Right renal pelvis (tissue), 4 donors: ENCODE results near the gene PCOLCE2. TPM values are rescaled to one million over a fixed set of nuclear protein-coding genes. Genes with fewer than 3 reads are reported as not detected.
A peak's percentile ranks its signal among the peaks of the same experiment; 100 is the strongest.

Source experiments
- DNase-seq, 4 donors: peaks; one replicate each; pipeline ENCODE4 v3.0.0-alpha.2; 2013; ENCODE audit warnings: low read depth in 4 of 4, low spot score in 3 of 4, missing footprints in 1 of 4
- polyA plus RNA-seq, 4 donors: library from polyadenylated mRNA; unstranded; fragments of 120-200 nt; gene quantifications; one replicate each; pipeline ENCODE4 v1.2.1, GENCODE V29; 2013; ENCODE audit not compliant: insufficient read length in 4 of 4

Gene PCOLCE2
- polyA plus RNA-seq, 4 donors, result 4.8 to 6.6 (median 5.7) TPM

DNA sequence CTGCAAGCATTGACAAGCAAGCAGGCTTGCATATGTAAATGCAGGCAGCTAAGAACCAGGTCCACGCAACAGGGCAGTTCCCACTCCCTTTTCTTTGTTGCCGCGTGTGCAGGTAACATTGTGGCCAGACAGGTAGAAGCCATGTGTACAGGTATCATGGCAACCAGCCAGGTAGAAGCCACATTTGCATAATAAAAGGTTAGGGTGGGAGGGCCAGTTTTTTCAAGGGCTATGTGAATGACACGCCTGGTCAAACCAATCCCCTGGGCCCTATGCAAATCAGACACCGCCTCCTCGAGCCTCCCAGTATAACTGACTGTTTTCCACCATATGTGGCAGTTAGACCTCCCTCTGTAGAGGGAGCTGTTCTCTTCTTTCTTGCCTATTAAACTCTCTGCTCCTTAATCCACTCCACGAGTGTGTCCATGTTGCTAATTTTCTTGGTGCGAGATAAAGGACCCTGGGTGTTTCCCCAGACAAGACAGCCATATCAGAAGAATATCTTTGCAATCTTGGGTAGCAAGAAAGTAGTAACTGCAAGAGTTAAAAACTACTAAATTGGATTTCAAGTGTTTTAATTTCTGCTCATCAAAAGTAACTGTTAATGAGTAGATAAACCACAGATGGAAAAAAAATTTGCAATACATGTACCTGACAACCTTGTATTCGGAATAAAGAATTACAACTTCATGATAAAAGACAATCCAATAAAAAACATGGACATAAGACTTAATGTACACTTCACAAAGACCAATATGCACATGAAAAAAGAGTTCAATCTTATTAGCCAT is 21.8 kb downstream of the PCOLCE2 start:
- peak in 1 of 4 donors; percentile 5 for DNase-seq

DNA sequence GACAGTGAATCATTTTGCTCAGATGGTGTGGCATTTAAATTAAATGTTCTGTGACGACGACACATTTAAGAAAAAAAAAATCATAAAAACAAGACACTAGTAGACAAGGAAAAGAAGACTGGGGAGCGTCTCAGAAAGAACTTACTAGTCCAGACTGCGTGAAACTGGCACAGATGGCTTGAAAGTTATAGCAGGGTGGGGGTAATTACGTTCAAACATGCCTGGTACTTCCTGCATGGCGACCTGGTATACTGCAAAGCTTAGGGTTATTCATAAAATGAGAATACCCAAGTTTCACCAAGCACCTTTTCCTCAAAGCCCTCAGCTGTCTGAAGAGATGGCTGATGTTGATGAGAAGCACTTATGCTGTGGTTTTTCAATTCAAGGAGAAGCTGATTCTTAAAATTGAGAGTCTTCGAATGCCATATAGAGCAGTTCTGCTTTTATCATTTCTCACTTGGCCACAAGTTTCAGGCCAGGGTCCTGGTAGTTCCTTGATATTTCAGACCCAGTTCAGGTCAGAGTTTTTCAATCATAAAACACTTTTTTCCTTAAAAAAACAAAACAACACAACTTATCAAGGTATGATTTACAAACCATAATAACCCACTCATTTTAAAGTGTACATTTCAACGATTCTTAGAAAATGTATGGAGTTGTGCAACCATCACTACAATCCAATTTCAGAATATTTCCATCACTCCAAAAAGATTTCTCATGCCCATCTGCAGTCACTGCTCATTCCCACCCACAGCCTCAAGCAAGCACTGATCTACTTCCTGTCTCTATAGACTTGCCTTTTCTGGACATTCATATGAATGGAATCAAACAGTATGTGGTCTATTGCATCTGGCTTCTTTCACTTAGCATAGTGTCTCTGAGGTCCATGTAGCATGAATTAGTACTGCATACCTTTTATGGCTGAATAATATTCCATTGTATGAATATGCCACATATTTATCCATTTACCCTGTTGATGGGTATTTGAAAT is 24.7 kb downstream of the PCOLCE2 start:
- no peak for DNase-seq

DNA sequence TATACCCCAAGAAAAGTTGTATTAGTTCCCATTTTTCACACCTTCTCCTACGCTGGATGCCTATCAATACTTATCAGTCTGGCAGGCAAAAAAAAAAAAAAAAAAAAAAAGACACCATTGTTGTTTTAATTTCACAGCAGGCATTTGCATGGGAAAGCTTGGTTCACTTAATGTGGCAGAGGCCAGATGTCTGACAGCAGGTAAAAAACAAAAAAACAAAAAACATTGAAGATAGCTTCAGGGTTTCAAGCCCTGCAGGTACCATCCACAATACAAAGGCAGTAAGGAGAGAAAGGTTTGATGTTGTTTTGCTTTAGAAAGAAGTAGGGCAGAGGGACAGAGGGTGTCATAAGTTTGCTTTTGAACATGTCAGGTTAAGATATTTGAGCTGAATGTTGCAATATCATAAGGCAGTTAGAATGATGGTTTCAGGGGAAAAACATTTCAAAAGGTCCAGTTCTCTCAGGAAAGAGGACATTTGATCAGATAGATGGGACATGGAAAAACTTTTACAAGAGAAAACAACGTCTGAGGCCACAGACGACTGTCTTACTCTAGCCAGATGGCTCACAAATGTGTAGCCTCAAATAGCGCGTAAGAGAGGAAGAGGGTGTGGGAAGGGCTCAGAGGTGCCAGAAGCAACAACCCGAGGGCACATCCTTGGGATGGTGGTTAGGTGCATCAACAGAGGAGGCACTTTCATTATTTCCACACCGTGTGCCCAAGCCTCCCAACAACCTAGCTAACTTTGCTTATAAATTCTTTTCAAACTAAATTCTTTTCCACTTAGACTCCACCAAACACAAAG is 25.7 kb downstream of the PCOLCE2 start:
- DNase-seq, result no peak

DNA sequence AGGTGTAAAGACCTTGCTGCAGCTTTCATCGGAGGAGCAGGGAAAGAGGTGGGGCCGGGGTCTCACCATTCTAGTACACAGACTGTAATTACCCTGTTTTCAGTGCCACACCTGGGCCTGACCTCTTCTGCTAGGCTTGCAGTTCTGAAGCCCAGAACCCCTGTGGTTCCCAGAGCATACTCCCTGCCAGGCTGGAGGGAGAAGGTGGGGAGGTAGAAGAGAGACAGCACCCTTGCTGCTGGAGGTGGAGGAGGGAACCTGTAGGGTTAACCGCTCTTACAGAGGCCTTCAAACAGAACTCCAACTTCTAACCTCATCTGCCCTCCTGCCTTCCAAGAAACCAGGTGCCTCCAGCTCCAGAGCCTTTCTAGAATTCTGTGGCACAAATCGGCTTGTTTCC is 27.0 kb downstream of the PCOLCE2 start:
- DNase-seq, result no peak

DNA sequence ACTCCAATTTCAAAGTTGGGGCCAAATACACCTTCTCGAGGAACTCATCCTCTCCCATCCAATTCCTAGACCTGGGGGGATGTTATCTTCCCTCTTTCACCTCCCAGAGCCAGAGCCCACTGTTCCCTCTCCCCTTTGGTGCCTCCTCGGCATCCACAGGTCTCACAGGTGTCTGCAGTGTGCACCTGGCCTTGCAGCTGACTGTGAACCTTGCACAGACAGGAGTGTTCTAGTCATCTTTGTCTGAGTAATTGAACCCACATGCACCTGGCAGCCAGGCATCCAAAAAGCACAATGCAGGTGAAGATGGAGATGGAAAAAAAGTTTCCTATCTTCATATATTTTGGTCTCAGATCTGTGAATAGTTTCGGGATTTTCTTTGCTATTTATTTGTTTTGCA is 30.8 kb downstream of the PCOLCE2 start:
- DNase-seq, result no peak

DNA sequence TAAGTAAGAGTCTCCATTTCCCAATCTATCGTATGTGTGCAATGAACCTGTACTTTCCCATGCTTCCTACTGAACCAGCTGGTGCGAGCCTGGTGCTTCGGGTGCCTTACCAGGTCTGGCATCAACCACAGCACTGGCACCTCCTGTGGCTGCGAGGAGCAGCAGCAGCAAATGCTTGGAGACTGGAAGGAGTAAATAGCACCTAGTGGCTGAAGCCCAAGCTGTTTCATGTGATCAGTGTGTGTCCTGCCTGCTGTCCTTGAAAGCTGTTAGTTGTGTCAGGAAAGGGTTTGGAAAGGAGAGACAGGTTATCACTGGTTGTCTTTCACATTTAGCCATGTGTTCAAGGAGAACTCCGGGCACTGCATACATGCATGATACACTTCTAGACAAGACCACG is 31.8 kb downstream of the PCOLCE2 start:
- DNase-seq, result no peak

DNA sequence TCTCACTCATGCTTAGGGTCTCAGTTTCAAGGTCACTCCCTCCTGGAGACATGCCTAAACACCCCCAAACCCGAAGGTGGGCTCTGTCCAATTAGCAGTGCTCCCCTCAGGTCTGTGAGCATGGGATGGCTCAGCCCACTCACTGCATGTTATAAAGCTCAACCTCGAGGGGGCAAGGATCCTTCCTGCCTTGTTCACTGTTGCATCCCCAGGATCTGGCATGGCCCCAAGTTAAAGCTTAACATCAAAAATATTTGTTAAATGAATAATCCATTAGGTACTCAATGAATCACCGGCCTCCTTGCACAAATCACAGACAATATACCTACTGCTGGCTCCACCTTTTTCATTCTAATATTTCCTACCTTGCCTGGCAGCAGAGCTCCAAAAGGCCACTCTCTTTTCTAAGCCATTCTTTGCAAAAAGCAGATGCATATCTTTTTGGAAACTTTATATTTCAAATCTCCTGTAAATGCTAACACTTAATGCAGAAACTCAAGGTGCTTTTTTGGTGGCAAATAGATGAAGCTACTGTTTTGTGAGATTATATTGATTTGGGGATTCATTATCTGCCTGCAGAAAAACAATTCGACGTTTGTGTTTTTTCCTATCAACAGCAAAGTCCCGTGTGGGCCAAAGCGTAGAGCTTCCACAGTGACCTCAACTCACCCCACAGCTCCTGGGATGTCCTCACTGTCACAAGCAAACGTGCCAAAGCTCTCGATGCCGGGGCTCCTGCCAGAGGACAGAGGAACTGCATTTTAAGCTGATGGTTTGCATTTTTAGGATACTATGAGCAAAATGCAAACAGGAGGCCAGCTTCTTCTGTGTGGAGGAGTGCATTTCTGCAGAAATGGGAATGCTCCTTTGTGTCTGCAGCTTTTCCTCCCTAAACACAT is 35.4 kb downstream of the PCOLCE2 start:
- peak in 3 of 4 donors; percentile 21 to 61 (median 45) for DNase-seq

DNA sequence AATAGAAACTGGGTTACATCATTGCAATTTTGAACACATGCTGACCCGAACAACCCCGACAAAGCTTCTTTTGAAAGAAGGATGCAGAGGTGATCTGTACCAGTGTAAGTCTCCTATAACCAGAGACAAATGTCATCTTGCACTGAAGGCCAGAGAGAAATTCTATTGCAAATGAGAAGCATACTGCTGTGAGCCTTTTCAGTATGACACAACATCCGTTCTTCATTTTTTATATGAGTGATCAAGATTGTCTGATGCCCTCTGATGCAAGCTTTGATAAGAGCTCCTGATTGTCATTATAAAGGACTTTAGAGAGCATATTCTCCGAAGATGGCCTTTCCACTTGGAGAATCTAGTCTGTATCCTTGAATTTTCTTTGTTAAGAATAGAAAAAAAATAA is 36.9 kb downstream of the PCOLCE2 start:
- DNase-seq, result no peak

DNA sequence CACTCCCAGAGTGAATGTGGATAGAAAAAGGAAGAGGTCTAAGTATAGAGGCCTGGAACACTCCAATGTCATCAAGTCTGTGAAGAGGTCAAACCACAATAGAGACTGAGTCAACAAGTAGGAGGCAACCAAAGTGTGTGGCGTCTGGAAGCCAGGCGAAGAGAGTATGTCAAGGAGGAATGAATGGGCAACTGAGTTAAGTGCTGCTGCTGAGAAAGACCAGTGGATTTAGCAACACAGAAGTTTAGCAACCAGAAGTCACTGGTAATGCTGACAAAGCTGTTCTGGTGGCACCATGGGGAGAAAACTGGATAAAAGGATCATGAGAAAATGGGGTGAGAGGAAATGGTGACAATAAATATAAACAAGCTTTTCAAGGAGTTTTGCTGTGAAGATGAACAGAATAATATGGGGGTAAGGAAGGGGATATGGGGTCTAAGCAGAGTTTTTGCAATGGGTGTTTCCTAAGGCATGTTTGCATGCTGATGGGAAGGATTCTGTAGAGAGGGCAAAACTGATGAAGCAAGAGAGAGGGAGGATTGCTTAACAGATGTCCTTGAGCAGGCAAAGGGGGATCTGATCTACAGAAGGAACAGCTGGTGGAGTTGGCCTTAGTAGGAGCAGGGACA is 38.4 kb downstream of the PCOLCE2 start:
- no peak for DNase-seq

DNA sequence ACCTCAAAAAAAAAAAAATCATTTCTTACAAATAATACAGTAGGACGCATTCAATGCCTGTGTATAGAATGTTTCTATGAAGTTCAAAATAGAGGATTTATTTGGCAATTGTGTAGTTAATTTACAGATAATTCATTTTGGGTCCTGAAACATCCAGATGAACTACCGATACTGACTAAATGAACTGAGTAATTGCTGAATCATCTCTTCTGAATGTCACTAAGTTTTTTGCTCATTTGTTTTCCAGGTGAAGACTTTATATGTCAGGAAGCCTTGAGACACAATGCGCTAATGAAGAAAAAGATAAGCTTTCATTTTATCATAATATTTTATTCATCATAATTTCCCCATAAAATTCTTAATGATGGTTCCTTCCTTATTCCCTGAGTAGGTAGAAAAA is 39.7 kb downstream of the PCOLCE2 start:
- no peak for DNase-seq

DNA sequence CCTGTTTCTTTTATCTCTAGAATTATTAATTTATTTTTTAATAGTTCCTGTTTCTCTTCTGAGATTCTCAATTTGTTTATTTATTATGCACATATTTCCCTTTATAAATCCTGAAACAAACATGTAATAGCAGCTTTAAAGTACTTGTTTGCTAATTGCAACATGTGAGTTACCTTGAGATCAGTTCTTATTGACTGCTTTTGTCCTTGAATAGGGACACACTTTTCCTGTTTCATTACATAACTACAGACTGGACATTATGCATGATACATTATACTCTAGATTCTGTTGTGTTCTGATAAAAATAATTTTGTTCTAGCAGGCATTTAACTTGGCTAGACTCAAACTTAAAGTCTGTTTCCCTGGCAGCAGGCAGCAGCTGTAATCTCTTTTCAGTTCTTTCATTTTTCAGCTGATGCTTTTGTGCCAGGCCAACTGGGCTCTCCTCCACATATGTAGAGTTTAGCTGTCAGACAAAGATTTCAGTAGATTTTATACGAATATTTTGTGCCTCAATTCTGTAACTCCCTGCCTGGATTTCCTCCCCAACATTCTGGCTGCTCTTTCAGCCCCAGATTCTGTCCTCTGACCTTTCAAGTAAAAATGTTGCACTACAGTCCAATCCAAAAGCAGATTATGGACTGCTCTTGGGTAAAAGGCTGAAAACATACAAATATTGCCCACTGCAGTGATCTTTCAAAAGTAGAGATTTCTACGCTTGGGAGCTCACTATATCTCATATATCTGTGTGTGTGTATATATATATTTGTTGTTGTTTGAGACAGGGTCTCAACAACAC is 41.9 kb downstream of the PCOLCE2 start:
- no peak for DNase-seq

DNA sequence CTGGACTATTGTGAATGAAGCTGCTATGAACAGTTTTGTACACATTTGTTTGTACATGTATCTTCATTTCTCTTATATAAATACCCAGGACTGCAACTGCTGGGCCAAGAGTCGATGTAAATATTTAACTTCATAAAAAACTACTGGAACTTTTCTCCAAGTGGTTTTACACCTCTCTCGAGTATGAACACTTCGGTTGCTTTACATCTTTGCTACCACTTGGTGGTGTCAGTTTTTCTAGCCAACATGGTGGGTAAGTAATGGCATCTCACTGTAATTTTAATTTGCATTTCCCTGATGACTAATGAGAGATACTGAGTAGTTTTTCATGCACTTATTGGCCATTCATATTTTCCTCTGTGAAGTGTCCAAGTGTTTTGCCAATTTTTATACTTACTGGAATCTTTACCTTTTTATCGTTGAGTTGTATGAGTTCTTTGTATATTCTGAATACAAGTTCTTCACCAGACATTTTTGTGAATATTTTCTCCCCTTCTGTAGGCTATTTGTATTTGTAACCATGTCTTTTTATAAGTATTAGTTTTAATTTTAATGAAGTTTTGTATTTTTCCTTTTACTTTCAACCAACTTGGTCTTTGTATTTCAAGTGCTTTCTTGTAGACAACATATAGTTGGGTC is 44.4 kb downstream of the PCOLCE2 start:
- no peak for DNase-seq

DNA sequence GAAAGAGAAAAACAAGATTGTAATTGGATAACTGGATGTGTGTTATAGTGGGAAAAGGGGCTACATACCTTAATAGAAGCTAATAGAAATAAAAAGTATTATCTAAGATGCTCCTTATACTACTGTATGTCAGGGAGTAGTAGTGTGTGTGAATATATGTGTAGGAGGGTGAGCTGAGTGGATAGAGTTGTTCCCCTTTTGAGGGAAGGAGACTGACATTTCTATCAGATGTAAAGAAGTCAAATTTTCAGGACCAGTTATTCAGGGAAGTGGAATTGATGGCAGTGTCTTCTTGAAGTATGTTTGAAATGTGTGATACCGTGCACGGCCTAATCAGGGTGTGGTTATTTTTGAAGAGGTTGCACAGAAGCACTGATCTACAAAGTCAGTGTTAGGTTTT is 49.1 kb downstream of the PCOLCE2 start:
- DNase-seq, result no peak

DNA sequence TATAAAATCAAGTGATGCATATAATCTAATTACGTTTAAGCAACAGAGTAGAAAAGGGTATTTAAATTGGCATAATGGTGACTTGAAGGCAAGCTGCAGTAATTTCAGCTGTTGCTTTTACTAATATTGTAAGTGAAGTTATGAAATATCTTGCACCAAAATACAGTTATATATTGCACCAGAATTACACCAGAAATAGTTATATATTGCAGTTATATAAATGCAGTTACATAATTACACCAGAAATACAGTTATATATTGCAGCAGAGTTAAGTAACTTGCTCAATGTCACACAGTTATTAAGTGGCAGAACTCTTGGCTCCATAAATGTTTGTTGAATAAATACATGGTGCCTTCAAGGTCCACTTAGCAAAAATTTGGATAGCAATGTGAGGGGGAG is 51.4 kb downstream of the PCOLCE2 start:
- no peak for DNase-seq

DNA sequence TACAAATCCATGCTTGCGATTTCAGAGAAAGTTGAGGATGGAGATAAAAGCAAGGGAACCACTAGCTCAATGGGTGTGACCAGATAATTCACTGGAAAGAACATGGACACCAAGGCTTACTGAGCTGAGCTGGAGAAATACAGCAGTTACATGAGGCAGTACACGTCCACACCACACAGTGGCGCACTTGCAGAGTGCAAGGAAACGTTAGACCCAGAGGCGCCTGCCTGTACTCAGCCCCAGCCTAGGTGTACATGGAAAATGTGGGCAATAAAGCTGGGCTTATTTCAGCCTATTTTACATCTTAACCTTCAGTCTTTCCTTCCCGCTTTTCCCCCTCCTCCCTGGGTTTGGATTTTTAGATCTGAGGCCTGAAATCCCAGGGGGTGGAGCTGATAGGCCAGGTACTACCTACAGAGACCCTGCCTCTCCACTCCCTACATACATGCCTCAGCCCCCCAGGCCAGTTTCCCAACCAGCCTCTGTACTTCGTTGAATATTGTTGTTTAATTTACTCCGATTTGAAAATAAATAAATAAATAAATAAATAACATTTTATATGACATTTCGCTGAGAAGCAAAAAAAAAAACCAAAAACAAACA is 60.1 kb downstream of the PCOLCE2 start:
- DNase-seq, result peak; percentile 56 to 73 (median 59)

DNA sequence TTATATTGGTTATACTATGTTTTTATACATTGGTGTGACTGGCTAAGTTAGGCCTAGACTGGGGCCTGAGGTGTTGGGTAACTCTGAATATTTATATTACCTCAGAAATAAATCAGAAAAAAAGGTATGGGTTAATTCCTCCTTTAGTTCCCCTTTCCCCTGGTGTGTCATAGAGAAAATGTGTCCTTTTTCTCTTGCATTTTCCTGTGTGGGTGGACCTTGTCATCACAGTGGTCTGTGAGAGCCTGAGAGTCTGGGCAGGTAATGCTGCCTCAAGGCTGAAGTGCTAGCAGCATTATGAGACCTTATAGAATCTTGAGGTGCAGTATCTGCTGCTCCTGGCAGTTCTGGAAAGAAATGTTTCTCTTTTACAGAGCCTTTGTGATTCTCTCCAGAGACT is 69.7 kb downstream of the PCOLCE2 start:
- no peak for DNase-seq

DNA sequence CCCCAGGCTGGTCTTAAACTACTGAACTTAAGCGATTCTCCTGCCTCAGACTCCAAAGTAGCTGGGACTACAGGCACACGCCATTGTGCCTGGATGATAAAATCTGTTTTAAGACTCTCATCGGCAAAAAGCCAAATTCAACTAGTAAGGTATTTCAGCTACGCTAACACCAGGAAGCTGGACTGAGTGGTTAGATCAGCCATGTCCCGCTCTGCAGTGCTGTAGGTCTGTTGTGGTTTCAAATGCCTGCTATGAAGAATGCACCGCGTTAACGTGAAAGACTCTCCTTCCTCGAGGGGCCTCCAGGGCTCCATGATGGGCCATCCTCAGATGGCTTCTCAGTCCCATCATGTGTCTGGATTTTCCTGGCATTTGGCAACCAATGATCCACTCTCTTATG is 70.2 kb downstream of the PCOLCE2 start:
- no peak for DNase-seq

DNA sequence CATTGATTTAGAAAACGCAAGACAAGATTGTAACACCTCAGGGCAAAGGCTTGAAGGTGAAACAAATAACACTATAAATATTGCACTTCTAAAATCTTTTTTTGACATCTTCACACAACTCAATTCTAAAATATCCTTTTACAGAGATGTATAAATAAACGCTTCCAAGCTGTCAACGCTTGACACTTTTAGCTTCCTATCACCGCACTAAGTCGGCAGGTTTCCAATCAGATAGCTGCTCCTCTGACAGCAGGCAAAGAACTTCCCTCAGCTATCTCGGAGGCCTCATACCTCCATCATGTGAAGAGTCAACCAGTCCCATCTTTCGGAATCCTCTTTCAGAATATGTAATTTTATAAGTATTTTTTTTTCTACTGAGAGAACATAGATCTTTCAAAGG is 71.0 kb downstream of the PCOLCE2 start:
- DNase-seq, result no peak
